ENCODE measurements around the gene FZD1. TPM values are rescaled to one million over a fixed set of nuclear protein-coding genes. Genes with fewer than 3 reads are reported as not detected.

Gene FZD1
- polyA plus RNA-seq, 3 donors, result 3.6 to 10.1 (median 7.9) TPM

GRCh38 chr7:91289633-91290254 is 25.5 kb downstream of the FZD1 start:
- WGBS (ENCODE audit: insufficient coverage), result 46% methylated on average over 2 of the region's 5 CpGs
- no peaks in the 10 kb centered on the region for H4K20me1 ChIP-seq (ENCODE audit: insufficient read depth, low read length)
- Mint-ChIP-seq H3K4me1 (peaks cover 26% of the 10 kb centered on the region), H3K27me3 (ENCODE audit: low read depth in 3 of 3) (peaks cover 2 to 6% (median 2%) of the 10 kb centered on the region in 3 donors), H3K36me3 (no peaks in the 10 kb centered on the region), H3K4me3 (no peak overlapping the region), H3K9me3 (peaks cover 0 to 2% (median 0%) of the 10 kb centered on the region in 7 donors), H3K27ac (peak overlapping the region in 1 of 7 donors; percentile 30)
- no peak for DNase-seq
- no peak overlapping the region for H3K27ac ChIP-seq (ENCODE audit: low read depth in 1 of 2, low read length in 2 of 2)
- H2AFZ ChIP-seq (ENCODE audit: insufficient read depth, low read depth, low read length, poor library complexity, severe bottlenecking), result no peak overlapping the region
- H3K36me3 ChIP-seq (replicated peaks in 1 of 2; ENCODE audit: control insufficient read depth in 1 of 2, insufficient read depth in 2 of 2, low read length in 2 of 2), result no peaks in the 10 kb centered on the region
- peaks cover 0 to 27% of the 10 kb centered on the region in 2 donors for H3K4me1 ChIP-seq (ENCODE audit: control insufficient read depth in 1 of 2, insufficient read depth in 2 of 2, low read length in 2 of 2)
- H3K79me2 ChIP-seq (ENCODE audit: insufficient read depth, low read length), result no peaks in the 10 kb centered on the region
- peaks cover 0 to 9% of the 10 kb centered on the region in 2 donors for H3K27me3 ChIP-seq (ENCODE audit: control insufficient read depth in 2 of 2, insufficient read depth in 2 of 2, low read length in 2 of 2)
- H3K4me3 ChIP-seq (replicated peaks in 1 of 3; ENCODE audit: low read depth in 2 of 3, low read length in 3 of 3), result no peak overlapping the region
- no peak overlapping the region for H3K4me2 ChIP-seq (replicated peaks; ENCODE audit: extremely low read depth, low read length, poor library complexity, severe bottlenecking)
- TF ChIP-seq CTCF (IDR thresholded peaks at IDR 0.05), result no peak
- no peak overlapping the region for H3K9ac ChIP-seq (ENCODE audit: insufficient read depth, low read length, poor library complexity, severe bottlenecking)
- H3K9me3 ChIP-seq (replicated peaks in 1 of 2; ENCODE audit: control insufficient read depth in 1 of 2, insufficient read depth in 1 of 2, low read length in 2 of 2), result no peaks in the 10 kb centered on the region
- intact Hi-C loops (cut with micrococcal nuclease), result no loop called here

- H3K36me3 Mint-ChIP-seq, result no peaks in the 10 kb centered on the region
- Histone ChIP-seq H4K20me1 (ENCODE audit: insufficient read depth, low read length) (no peaks in the 10 kb centered on the region), H3K79me2 (ENCODE audit: insufficient read depth, low read length) (no peaks in the 10 kb centered on the region), H3K27ac (ENCODE audit: low read depth in 1 of 2, low read length in 2 of 2) (no peak overlapping the region), H3K4me3 (replicated peaks in 1 of 3; ENCODE audit: low read depth in 2 of 3, low read length in 3 of 3) (no peak overlapping the region), H3K36me3 (replicated peaks in 1 of 2; ENCODE audit: control insufficient read depth in 1 of 2, insufficient read depth in 2 of 2, low read length in 2 of 2) (no peaks in the 10 kb centered on the region), H3K9me3 (replicated peaks in 1 of 2; ENCODE audit: control insufficient read depth in 1 of 2, insufficient read depth in 1 of 2, low read length in 2 of 2) (no peaks in the 10 kb centered on the region), H3K27me3 (ENCODE audit: control insufficient read depth in 2 of 2, insufficient read depth in 2 of 2, low read length in 2 of 2) (peaks cover 0 to 9% of the 10 kb centered on the region in 2 donors), H3K4me2 (replicated peaks; ENCODE audit: extremely low read depth, low read length, poor library complexity, severe bottlenecking) (no peak overlapping the region), H3K9ac (ENCODE audit: insufficient read depth, low read length, poor library complexity, severe bottlenecking) (no peak overlapping the region), H3K4me1 (ENCODE audit: control insufficient read depth in 1 of 2, insufficient read depth in 2 of 2, low read length in 2 of 2) (peaks cover 0 to 18% of the 10 kb centered on the region in 2 donors), H2AFZ (ENCODE audit: insufficient read depth, low read depth, low read length, poor library complexity, severe bottlenecking) (no peak overlapping the region)
- peaks cover 18% of the 10 kb centered on the region for H3K4me1 Mint-ChIP-seq
- no peak for TF ChIP-seq CTCF (IDR thresholded peaks at IDR 0.05)
- H3K9me3 Mint-ChIP-seq, result peaks cover 0 to 2% (median 0%) of the 10 kb centered on the region in 7 donors
- no peak overlapping the region for H3K27ac Mint-ChIP-seq
- DNase-seq, result no peak
- H3K4me3 Mint-ChIP-seq, result no peak overlapping the region
- WGBS (ENCODE audit: insufficient coverage), result 100% methylated on average over 3 of the region's 5 CpGs
- peaks cover 2 to 6% (median 3%) of the 10 kb centered on the region in 3 donors for H3K27me3 Mint-ChIP-seq (ENCODE audit: low read depth in 3 of 3)
- intact Hi-C loops (cut with micrococcal nuclease), result no loop called here
Measured at GRCh38 chr7:91291302-91291701, 27.1 kb downstream of the FZD1 start.

All from CD14-positive monocyte (primary cell).